OCI-LY1 (cell line): ENCODE measurements around the gene B3GLCT.

ENCODE experiments used
- H2AFZ ChIP-seq: fragments of 200-600 bp; sonication (generic), shearing (Covaris generic); 2 replicates; pipeline ENCODE4 v1.6.0; 2014; ENCODE audit warnings: antibody characterized with exemption, mild to moderate bottlenecking, low read length
- H3F3A ChIP-seq: fragments of 200-600 bp; sonication (generic), shearing (Covaris generic); 2 replicates; pipeline ENCODE4 v1.6.0; 2014; ENCODE audit warnings: mild to moderate bottlenecking, antibody characterized with exemption, low read length, moderate library complexity; ENCODE audit not compliant: insufficient read depth
- H3K27ac ChIP-seq: fragments of 200-600 bp; sonication (generic); 2 replicates; pipeline ENCODE4 v1.5.1; 2014; ENCODE audit warnings: low read length, mixed run types, mild to moderate bottlenecking, low read depth; ENCODE audit not compliant: poor library complexity, severe bottlenecking
- H3K27me3 ChIP-seq: fragments of 200-600 bp; sonication (generic); 2 replicates; pipeline ENCODE4 v1.6.0; 2014; ENCODE audit warnings: antibody characterized with exemption, mild to moderate bottlenecking, low read length, moderate library complexity; ENCODE audit not compliant: insufficient read depth
- H3K36me3 ChIP-seq: fragments of 200-600 bp; sonication (generic); 2 replicates; pipeline ENCODE4 v1.6.1; 2014; ENCODE audit warnings: mild to moderate bottlenecking, antibody characterized with exemption, low read length, moderate library complexity, mixed read lengths; ENCODE audit not compliant: insufficient read depth
- H3K4me1 ChIP-seq: fragments of 200-600 bp; sonication (generic); 2 replicates; pipeline ENCODE4 v1.5.1; 2014; ENCODE audit warnings: mild to moderate bottlenecking, low read length, moderate library complexity; ENCODE audit not compliant: insufficient read depth, severe bottlenecking
- H3K4me2 ChIP-seq: fragments of 200-600 bp; sonication (generic), shearing (Covaris generic); 2 replicates; pipeline ENCODE4 v1.6.1; 2014; ENCODE audit warnings: low read length
- H3K4me3 ChIP-seq: fragments of 200-600 bp; sonication (generic); 2 replicates; pipeline ENCODE4 v1.5.1; 2014; ENCODE audit warnings: low read length, low read depth, mild to moderate bottlenecking, mixed read lengths; ENCODE audit not compliant: poor library complexity, severe bottlenecking
- H3K79me2 ChIP-seq: fragments of 200-600 bp; shearing (Covaris generic); 2 replicates; pipeline ENCODE4 v1.6.1; 2016; ENCODE audit warnings: mixed run types, low read length, mixed read lengths; ENCODE audit not compliant: insufficient read depth
- H3K9ac ChIP-seq: fragments of 200-600 bp; sonication (generic), shearing (Covaris generic); 2 replicates; pipeline ENCODE4 v1.6.1; 2014; ENCODE audit warnings: mild to moderate bottlenecking, low read length, mixed read lengths
- H3K9me2 ChIP-seq: fragments of 200-600 bp; sonication (generic), shearing (Covaris generic); 2 replicates; pipeline ENCODE4 v1.6.1; 2014; ENCODE audit warnings: low read depth, mild to moderate bottlenecking, low read length, mixed read lengths
- H3K9me3 ChIP-seq: fragments of 200-600 bp; shearing (Covaris generic); 2 replicates; pipeline ENCODE4 v1.6.1; 2014; ENCODE audit warnings: low read length, mixed read lengths
- H4K20me1 ChIP-seq: fragments of 200-600 bp; sonication (generic), shearing (Covaris generic); 2 replicates; pipeline ENCODE4 v1.6.0; 2016; ENCODE audit warnings: mild to moderate bottlenecking, low read length; ENCODE audit not compliant: insufficient read depth
- EZH2 ChIP-seq: fragments of 200-600 bp; sonication (generic), shearing (Covaris generic); IDR thresholded peaks from 2 replicates; pipeline ENCODE4 v1.8.0; 2017; ENCODE audit warnings: borderline replicate concordance, mixed run types, mild to moderate bottlenecking, antibody characterized with exemption, low read length, moderate library complexity, mixed read lengths
- TF ChIP-seq, protein P1 (sequence below): fragments of 200-600 bp; sonication (generic), shearing (Covaris generic); IDR thresholded peaks from 2 replicates; pipeline ENCODE4 v1.5.1; 2017; ENCODE audit warnings: mild to moderate bottlenecking, antibody characterized with exemption, low read length, moderate library complexity, mixed read lengths

Gene B3GLCT

GRCh38 chr13:31179241-31179640 lies 20.5 kb upstream of the B3GLCT start:
- H3K36me3 ChIP-seq: no peaks in the 10 kb centered on the region
- no peaks in the 10 kb centered on the region for H3K4me1 ChIP-seq
- no peak overlapping the region for H3K9ac ChIP-seq
- H4K20me1 ChIP-seq: no peaks in the 10 kb centered on the region
- no peak overlapping the region for H3K4me3 ChIP-seq
- H3K9me2 ChIP-seq: no peaks in the 10 kb centered on the region
- H2AFZ ChIP-seq: no peak overlapping the region
- H3K79me2 ChIP-seq: no peaks in the 10 kb centered on the region
- no peak overlapping the region for H3K4me2 ChIP-seq
- no peaks in the 10 kb centered on the region for H3K27me3 ChIP-seq
- no peaks in the 10 kb centered on the region for H3F3A ChIP-seq
- TF ChIP-seq, protein P1, sequence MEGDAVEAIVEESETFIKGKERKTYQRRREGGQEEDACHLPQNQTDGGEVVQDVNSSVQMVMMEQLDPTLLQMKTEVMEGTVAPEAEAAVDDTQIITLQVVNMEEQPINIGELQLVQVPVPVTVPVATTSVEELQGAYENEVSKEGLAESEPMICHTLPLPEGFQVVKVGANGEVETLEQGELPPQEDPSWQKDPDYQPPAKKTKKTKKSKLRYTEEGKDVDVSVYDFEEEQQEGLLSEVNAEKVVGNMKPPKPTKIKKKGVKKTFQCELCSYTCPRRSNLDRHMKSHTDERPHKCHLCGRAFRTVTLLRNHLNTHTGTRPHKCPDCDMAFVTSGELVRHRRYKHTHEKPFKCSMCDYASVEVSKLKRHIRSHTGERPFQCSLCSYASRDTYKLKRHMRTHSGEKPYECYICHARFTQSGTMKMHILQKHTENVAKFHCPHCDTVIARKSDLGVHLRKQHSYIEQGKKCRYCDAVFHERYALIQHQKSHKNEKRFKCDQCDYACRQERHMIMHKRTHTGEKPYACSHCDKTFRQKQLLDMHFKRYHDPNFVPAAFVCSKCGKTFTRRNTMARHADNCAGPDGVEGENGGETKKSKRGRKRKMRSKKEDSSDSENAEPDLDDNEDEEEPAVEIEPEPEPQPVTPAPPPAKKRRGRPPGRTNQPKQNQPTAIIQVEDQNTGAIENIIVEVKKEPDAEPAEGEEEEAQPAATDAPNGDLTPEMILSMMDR: no peak
- no peaks in the 10 kb centered on the region for H3K9me3 ChIP-seq
- no peak overlapping the region for H3K27ac ChIP-seq

DNA sequence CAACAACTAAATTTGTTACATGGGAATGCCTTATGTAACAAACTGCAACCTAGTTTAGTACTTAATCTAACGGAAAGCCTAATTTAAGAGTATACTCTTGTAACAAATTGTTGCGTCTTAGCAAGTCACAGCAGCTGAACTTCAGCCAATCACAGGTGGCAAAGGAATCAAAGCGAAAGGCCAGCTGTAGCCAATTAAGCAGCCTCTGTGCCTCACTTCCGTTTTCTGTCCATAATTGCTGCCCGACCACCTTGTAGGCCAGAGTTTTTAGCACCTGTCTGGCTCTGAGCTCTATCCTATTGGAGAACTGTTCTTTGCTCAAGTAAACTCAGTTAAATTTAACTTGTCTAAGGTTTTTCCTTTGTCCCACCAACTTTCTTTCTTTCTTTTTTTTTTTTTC lies 20.0 kb upstream of the B3GLCT start:
- no peaks in the 10 kb centered on the region for H3K9me3 ChIP-seq
- H3K4me2 ChIP-seq: no peak overlapping the region
- H2AFZ ChIP-seq: no peak overlapping the region
- no peaks in the 10 kb centered on the region for H3K4me1 ChIP-seq
- H3K9ac ChIP-seq: no peak overlapping the region
- H4K20me1 ChIP-seq: no peaks in the 10 kb centered on the region
- no peaks in the 10 kb centered on the region for H3K79me2 ChIP-seq
- no peaks in the 10 kb centered on the region; the same call in 1 of the 2 replicates for H3K27me3 ChIP-seq
- TF ChIP-seq EZH2: no peak
- TF ChIP-seq, protein P1: no peak
- H3K27ac ChIP-seq: no peak overlapping the region
- H3K4me3 ChIP-seq: no peak overlapping the region
- no peaks in the 10 kb centered on the region for H3F3A ChIP-seq
- no peaks in the 10 kb centered on the region for H3K36me3 ChIP-seq
- no peaks in the 10 kb centered on the region for H3K9me2 ChIP-seq

DNA sequence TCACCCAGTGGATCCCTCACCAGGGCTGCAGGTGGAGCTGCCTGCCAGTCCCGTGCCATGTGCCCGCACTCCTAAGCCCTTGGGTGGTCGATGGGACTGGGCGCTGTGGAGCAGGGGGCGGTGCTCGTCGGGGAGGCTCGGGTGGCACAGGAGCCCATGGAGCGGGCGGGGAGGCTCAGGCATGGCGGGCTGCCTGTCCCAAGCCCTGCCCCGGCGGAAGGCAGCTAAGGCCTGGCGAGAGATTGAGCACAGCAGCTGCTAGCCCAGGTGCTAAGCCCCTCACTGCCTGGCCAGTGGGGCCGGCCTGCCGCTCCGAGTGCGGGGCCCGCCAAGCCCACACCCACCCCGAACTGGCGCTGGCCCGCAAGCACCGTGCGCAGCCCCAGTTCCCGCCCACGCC lies 16.8 kb upstream of the B3GLCT start:
- Histone ChIP-seq H3K79me2 (no peaks in the 10 kb centered on the region), H3K9ac (no peak overlapping the region), H3K4me1 (no peaks in the 10 kb centered on the region), H3F3A (no peaks in the 10 kb centered on the region), H3K9me3 (no peaks in the 10 kb centered on the region), H3K4me3 (no peak overlapping the region), H2AFZ (no peak overlapping the region), H3K27ac (no peak overlapping the region), H3K9me2 (no peaks in the 10 kb centered on the region), H4K20me1 (no peaks in the 10 kb centered on the region), H3K4me2 (no peak overlapping the region), H3K36me3 (no peaks in the 10 kb centered on the region), H3K27me3 (no peaks in the 10 kb centered on the region; the same call in 1 of the 2 replicates)
- TF ChIP-seq, protein P1: no peak
- TF ChIP-seq EZH2: no peak
